GM18520 (cell line): ENCODE data around the gene TSC22D2.
A peak's percentile ranks its signal among the peaks of the same experiment; 100 is the strongest.

Experiments
- ATAC-seq: cut with Tn5 transposase; IDR thresholded peaks from one replicate; pipeline ENCODE4 v1.9.1; 2021; ENCODE audit not compliant: unreplicated experiment

The TSC22D2 gene

GRCh38 chr3:150408221-150409124 is at the start of gene TSC22D2:
TSS of gene TSC22D2 (plus strand) at chr3:150408298. CDS start at chr3:150409351, 1,053 bp downstream.
- peak; percentile 55 for ATAC-seq

GRCh38 chr3:150359381-150359780 is 48.7 kb upstream of the TSC22D2 start:
- ATAC-seq = no peak

DNA sequence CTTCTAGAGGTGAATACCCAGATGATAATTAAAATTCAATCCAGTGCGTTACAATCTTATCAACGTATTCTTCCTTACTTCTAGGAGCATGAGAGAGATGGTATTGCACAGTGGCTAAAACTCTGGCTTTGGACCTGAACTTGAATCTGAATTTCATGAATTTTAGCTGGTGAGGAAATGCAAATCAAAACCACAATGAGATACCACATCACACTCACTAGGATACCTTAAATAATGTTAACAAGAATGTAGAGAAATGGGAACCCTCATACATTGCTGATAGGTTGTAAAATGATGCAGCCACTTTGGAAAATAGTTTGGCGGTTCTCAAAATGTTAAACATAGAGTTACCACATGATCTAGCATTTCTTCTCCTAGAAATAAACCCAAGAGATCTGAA is 47.1 kb upstream of the TSC22D2 start:
- ATAC-seq = no peak

GRCh38 chr3:150362515-150363302 is 45.4 kb upstream of the TSC22D2 start:
- no peak for ATAC-seq

DNA sequence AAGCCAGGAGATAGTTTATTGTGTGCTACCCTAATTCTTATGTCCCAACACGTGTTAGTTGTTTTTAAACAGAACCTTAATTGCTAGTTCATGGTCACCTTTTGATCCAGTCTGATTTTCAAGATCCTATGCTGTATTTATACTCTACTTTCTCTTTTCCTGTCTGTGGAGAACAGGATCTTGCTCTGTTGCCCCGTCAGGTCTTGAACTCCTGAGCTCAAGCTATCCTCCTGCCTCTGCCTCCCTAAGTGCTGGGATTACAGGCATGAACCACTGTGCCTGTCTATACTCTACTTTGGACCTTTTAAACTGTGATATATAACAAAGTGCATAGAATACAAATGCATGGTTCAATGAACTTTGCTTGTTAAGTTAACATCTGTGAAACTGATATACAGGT is 44.7 kb upstream of the TSC22D2 start:
- ATAC-seq = no peak

DNA sequence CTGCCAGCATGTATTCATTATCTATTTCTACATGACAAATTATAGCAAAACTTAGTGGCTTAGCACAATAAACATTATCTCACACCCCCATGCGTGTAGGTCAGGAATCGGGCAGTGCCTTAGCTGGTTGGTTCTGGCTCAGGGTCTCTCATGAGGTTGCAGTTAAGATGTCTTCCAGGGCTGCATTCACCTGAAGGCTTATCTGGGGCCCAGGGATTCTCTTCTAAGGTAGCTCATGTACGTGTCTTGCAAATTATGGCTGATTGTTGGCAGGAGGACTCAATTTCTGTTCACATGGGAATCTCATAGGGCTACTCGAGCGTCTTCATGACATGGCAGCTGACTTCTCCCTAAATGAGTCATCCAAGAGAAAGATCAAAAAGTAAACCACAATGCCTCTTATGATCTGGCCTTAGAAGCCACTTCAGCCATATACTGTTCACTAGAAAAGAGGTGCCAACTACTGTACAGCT is 42.9 kb upstream of the TSC22D2 start:
- ATAC-seq = peak; percentile 52

DNA sequence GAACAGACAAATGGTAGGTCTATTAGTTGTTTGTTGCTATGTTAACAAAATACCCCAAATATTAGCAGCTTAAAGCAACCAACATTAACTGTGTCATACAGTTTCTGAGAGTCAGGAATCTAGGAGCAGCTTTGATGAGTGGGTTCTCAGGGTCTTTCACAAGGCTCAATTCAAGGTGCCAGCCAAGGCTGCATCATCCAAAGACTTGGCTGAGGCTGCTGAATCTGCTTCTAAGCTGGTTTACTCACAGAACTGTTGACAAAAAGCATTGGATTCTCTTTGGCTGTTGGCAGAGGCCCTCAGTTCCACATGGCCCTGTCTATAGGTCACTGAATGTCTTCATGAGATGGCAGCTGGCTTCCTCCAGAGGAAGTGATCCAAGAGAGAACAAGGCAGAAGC is 40.3 kb upstream of the TSC22D2 start:
- no peak for ATAC-seq

DNA sequence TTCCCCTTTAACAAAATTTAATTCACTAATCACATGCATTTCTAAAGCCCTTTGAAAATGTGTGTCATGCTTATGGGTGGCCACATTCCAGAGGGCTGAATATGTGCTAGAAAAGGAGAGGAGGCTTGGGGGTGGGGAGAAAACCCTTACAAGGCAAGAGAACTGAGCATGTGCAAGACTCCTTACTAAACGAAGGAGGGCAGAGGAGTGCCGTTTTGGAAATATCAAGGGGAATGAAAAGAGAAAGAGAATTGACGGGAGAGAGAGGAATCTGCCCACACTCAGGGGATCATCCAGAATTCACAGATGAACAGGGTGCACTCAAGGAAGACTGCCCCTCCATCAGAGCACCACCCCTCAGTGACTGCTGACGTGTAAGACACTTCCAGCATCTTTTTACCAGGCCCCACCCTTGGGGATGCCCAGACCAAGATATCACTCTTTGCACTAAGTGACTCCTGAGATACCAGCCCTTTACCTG is 37.9 kb upstream of the TSC22D2 start:
- no peak for ATAC-seq

- ATAC-seq = no peak
These were observed 37.1 kb upstream of the TSC22D2 start for GRCh38 chr3:150370999-150371398.

DNA sequence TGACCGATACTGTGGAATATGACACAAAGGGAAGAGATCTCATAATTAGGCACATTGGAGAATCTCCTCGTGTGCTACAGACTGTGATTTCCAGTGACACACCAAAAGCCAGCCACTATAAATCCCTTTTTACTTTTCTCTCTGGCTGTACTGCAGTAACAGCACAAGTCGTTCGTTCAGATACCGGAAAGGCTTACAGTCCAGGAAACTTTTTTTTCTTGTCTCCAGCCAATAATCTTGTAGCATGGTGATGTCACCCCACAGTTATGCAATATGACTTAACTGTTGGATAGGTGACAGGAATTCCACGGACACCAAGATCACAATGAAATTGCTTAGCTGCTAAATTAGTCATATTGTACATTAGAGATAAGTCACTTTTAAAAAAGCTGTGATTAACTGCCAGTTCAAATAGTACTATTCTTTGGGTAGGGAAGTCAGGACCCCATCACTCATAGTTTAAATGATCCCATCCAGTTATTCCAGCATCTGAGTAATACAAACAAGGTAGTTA is 36.3 kb upstream of the TSC22D2 start:
- no peak for ATAC-seq

GRCh38 chr3:150372320-150372719 is 35.8 kb upstream of the TSC22D2 start:
- ATAC-seq = no peak

DNA sequence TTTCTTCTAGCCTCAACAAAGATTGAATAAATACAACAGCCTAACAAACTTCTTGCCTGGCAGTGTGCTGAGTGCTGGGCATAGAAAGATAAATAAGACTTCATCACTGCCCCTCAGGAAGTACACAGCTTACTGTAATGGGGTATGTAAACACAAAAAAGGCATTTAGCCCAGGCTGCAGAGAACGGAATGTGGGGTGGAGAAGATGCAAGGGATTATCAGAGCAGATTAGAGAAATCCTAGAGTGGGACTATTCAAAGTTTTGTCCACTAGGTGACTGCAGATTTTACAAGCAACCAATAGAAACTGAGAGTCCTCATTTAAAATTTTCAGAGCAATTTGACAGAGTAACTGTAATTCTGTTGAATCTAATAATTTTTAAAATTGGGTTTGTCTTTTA is 35.4 kb upstream of the TSC22D2 start:
- no peak for ATAC-seq

DNA sequence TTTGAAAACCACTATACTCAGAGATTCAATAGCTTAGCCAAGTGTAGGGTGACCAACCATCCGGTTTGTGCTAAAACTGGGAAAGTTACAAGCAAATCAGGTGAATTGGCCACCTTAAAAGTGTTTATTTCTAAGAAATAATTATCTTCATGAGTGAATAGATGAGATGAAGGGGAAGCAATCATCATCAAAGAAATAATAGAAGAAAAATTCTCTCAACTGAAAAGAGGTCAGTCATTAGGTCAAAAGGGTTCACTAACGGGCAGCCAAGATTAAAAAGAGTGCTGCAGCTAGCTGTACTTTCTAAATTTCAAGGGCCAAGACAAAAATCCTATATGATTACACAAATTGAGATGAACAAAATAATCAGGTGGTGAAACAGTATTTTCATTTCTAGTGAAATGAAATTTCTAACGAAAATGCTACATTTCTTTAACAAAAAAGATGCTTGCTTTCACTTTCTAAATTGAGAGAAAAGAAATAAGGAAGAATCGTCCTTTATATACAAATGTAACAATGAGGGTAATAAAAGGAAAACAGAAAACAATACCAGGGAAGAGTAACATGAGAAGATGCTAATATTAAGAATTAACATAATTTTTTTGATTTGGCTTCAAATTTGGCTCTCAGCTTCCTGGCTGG is 34.7 kb upstream of the TSC22D2 start:
- no peak for ATAC-seq

DNA sequence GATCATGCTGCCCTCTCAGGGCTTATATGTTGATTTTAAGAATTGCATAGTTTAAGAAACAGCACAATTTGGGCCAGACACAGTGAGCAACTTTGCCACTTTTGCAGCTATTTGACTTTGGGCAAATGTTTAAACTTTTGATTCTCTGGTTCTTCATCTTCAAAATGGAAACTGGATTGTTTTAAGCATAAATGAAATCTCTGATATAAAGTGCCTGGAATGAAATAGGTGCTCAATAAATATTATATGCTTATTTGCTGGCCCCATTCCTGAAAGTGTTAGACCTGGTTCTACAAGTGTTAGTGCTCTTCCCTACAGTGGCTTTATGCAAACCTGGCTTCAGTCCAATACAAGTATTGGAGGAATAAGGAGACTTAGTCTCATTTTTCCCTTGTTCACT is 33.1 kb upstream of the TSC22D2 start:
- ATAC-seq = no peak

- ATAC-seq = no peak
These were observed 31.9 kb upstream of the TSC22D2 start for GRCh38 chr3:150376001-150376848.

DNA sequence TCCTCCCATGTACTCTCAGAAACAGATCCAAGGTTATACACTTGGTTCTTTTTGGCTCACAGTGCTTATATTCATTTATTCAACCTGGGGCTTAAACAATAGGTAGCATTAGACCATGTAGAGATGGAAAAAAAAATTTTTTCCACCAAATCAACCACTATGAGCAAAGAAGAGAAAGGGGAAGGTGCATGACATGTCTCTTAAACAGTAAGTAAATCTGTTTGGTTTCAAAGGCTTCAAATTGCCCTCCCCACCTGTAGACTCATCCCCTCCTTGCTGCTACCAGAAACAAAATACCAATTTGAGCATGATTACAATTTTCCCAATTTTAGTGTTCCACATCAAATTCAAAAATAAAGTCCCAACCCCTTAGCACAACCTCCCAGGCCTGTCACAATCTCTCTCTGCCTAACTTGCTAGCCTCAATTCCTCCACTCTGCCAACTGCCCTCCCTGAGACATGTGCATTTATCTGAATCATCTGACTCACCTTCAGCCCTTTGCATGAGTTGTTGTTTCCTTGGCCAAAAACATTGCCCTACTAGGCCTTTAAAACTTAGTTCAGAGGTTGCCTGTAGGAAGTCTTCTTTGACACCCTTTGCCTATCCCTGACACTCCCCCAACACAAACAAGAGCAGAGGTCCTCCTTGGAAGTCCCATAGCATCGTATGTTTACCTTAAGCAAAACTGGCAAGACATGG is 30.3 kb upstream of the TSC22D2 start:
- no peak for ATAC-seq

- ATAC-seq = no peak
These were observed 29.8 kb upstream of the TSC22D2 start for GRCh38 chr3:150378301-150378748.

DNA sequence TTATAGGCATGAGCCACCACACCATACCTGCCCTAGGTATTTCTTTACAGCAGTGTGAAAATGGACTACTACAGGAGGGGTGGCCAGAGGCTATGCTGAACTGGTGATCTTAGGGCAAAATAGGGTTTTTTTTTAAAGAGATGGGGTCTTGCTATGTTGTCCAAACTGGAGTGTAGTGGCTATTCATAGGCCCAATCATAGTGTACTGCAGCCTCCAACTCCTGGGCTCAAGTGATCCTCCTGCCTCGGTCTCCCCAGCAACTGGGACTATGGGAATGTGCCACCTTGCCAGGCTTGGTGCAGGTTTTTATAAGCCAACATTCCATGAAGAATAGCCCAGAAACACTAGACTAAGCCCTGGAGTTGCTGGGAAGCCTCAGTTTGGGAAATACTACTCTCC is 28.6 kb upstream of the TSC22D2 start:
- ATAC-seq = no peak
